Lung (tissue), 12 donors: Measurements from ENCODE around the gene CCNL2. TPM values are rescaled to one million over a fixed set of nuclear protein-coding genes. Genes with fewer than 3 reads are reported as not detected.

ENCODE experiments used
- ATAC-seq: fragments of 200-7000 bp; cut with Tn5 transposase; one replicate; pipeline ENCODE4 v1.9.1; 2020; ENCODE audit warnings: moderate number of reproducible peaks; ENCODE audit not compliant: insufficient read depth, low FRiP score
- DNase-seq, 3 donors: peaks; one replicate each; pipeline ENCODE4 v3.0.0-alpha.2; 2013 to 2017
- H3K27ac ChIP-seq, 2 donors: one replicate each; pipeline ENCODE4 v1.5.1; 2013; ENCODE audit warnings: mild to moderate bottlenecking in 2 of 2, moderate library complexity in 2 of 2, control low read depth in 1 of 2, inconsistent platforms in 1 of 2, low read depth in 1 of 2, low read length in 1 of 2
- H3K27me3 ChIP-seq, 3 donors: one replicate each; pipeline ENCODE4 v1.5.1; 2013; ENCODE audit warnings: low read length in 2 of 3; ENCODE audit not compliant: control insufficient read depth in 3 of 3, insufficient read depth in 3 of 3
- H3K36me3 ChIP-seq, 4 donors: one replicate each; pipeline ENCODE4 v1.5.1; 2013; ENCODE audit warnings: low read length in 4 of 4, mild to moderate bottlenecking in 1 of 4, moderate library complexity in 1 of 4; ENCODE audit not compliant: control insufficient read depth in 4 of 4, insufficient read depth in 4 of 4
- H3K4me1 ChIP-seq, 5 donors: one replicate each; pipeline ENCODE4 v1.5.1; 2013; ENCODE audit warnings: low read length in 5 of 5, mild to moderate bottlenecking in 2 of 5, moderate library complexity in 1 of 5; ENCODE audit not compliant: control insufficient read depth in 5 of 5, insufficient read depth in 5 of 5
- H3K4me3 ChIP-seq: one replicate; pipeline ENCODE4 v1.5.1; 2013; ENCODE audit warnings: mild to moderate bottlenecking, control low read depth, moderate library complexity
- H3K9ac ChIP-seq, 2 donors: one replicate each; pipeline ENCODE4 v1.5.1; 2013; ENCODE audit warnings: low read length in 2 of 2, control low read depth in 1 of 2; ENCODE audit not compliant: insufficient read depth in 1 of 2
- H3K9me3 ChIP-seq, 4 donors: one replicate each; pipeline ENCODE4 v1.5.1; 2013; ENCODE audit warnings: low read length in 3 of 4, mild to moderate bottlenecking in 1 of 4, moderate library complexity in 1 of 4; ENCODE audit not compliant: control insufficient read depth in 4 of 4, insufficient read depth in 3 of 4
- WGBS, 2 donors: extraction: QIAGEN DNeasy Blood & Tissue Kit; methylation state at CpG; one replicate each; pipeline ENCODE4 v1.1.7; 2013; 5-methylcytosine and 5-hydroxymethylcytosine counted together
- polyA plus RNA-seq, 2 donors: library from polyadenylated mRNA; stranded (reverse); fragments of 200-250 nt; gene quantifications; one replicate each; pipeline ENCODE4 v1.2.1, GENCODE V29; 2013
- total RNA-seq, 2 donors: library from RNA; depleted of rRNA in 1 of 2; stranded (reverse); fragments of >200 nt in 1 of 2; gene quantifications; one replicate each; pipeline ENCODE4 v1.2.1, GENCODE V29; 2014 to 2021
- TF ChIP-seq, protein P1 (sequence below): IDR thresholded peaks from 2 replicates; pipeline ENCODE4 v1.5.1; 2012; ENCODE audit warnings: mild to moderate bottlenecking; ENCODE audit errors: control extremely low read depth, extremely low read depth
- donor health status: control.
- donor health status: control.
- donor health status: Bipolar disorder and iron deficiency.
- donor health status: healthy.
- donor health status: DM: yes; HTN: yes; CAD: no.

Gene CCNL2
- total and polyA plus RNA-seq, 4 donors = 97.9 to 385 (median 193) TPM

- ATAC-seq (no peak), DNase-seq (no peak)
- TF ChIP-seq, protein P1, sequence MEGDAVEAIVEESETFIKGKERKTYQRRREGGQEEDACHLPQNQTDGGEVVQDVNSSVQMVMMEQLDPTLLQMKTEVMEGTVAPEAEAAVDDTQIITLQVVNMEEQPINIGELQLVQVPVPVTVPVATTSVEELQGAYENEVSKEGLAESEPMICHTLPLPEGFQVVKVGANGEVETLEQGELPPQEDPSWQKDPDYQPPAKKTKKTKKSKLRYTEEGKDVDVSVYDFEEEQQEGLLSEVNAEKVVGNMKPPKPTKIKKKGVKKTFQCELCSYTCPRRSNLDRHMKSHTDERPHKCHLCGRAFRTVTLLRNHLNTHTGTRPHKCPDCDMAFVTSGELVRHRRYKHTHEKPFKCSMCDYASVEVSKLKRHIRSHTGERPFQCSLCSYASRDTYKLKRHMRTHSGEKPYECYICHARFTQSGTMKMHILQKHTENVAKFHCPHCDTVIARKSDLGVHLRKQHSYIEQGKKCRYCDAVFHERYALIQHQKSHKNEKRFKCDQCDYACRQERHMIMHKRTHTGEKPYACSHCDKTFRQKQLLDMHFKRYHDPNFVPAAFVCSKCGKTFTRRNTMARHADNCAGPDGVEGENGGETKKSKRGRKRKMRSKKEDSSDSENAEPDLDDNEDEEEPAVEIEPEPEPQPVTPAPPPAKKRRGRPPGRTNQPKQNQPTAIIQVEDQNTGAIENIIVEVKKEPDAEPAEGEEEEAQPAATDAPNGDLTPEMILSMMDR = no peak
- 96 to 98% methylated on average over 25 to 28 of the region's 28 CpGs for WGBS, 2 donors
- Histone ChIP-seq H3K9me3 (no peaks in the 10 kb centered on the region), H3K27ac (no peak overlapping the region), H3K4me3 (no peak overlapping the region), H3K36me3 (peaks cover 0 to 43% (median 10%) of the 10 kb centered on the region in 4 donors), H3K4me1 (peaks cover 0 to 22% (median 2%) of the 10 kb centered on the region in 5 donors), H3K27me3 (no peaks in the 10 kb centered on the region), H3K9ac (no peak overlapping the region)
Observed at GRCh38 chr1:1342061-1342562, 57.0 kb downstream of the CCNL2 start.

DNA sequence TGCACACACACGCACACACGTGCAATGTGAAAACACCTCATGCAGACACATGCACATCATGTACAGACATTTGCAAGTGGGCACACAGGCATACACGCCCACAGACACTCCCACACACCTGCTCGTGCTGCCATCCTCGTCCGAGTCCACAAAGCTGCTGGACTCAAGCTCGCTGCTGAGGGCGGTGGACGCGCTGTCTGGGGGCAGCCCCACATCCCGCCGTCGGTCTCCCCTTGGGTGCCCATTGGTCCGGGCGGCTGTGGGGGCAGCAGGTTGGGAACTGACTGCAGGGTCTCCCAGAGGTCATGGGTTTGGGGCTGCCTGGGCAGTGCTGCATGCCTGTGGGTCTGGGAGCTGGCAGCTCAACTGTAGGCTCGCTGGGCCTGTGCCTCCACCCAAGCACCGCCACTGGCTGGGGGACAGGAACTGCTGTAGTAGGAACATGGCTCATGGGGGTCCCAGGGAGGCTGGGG is 57.5 kb downstream of the CCNL2 start:
- TF ChIP-seq, protein P1 = no peak
- Histone ChIP-seq H3K9ac (no peak overlapping the region), H3K9me3 (no peaks in the 10 kb centered on the region), H3K27ac (no peak overlapping the region), H3K4me1 (peaks cover 0 to 19% (median 0%) of the 10 kb centered on the region in 5 donors), H3K27me3 (no peaks in the 10 kb centered on the region), H3K4me3 (no peak overlapping the region), H3K36me3 (peaks cover 0 to 46% (median 11%) of the 10 kb centered on the region in 4 donors)
- DNase-seq (no peak), ATAC-seq (no peak)
- 94 to 97% methylated on average over 17 of the region's 17 CpGs for WGBS, 2 donors

- 93 to 96% methylated on average over 36 of the region's 36 CpGs for WGBS, 2 donors
- H3K9ac ChIP-seq = no peak overlapping the region
- DNase-seq (no peak), ATAC-seq (no peak)
- TF ChIP-seq, protein P1 = no peak
- H3K4me3 ChIP-seq = no peak overlapping the region
- peaks cover 0 to 52% (median 11%) of the 10 kb centered on the region in 4 donors for H3K36me3 ChIP-seq
- H3K4me1 ChIP-seq = peaks cover 0 to 13% (median 0%) of the 10 kb centered on the region in 5 donors
- H3K9me3 ChIP-seq = no peaks in the 10 kb centered on the region
- H3K27me3 ChIP-seq = no peaks in the 10 kb centered on the region
- H3K27ac ChIP-seq = no peak overlapping the region
Observed at GRCh38 chr1:1340791-1341548, 58.2 kb downstream of the CCNL2 start.
